Heart left ventricle (tissue), 13 donors: ENCODE measurements around the gene FKBP5.

Experiments used
- CTCF ChIP-seq, 12 donors: fragments of 200-600 bp; sonication (generic) in 4 of 12; IDR thresholded peaks; one replicate each; pipeline versions ENCODE4 v1.5.0 to v1.8.0; 2018 to 2022; ENCODE audit warnings: antibody characterized with exemption in 12 of 12, mild to moderate bottlenecking in 5 of 12
- POLR2A ChIP-seq, 2 donors: fragments of 450-650 bp; IDR thresholded peaks; one replicate each; pipeline ENCODE4 v1.6.1; 2017; ENCODE audit warnings: antibody characterized with exemption in 2 of 2, mild to moderate bottlenecking in 2 of 2, moderate library complexity in 2 of 2
- donor health status: ischemic (EF 13 %, LVEDD 7.1; RV severe dilation, severe dysfunction).
- donor health status: DM: no; HTN: yes; CAD: no.
- donor health status: DM: no; HTN: no; CAD: no.
- donor health status: ischemic (EF 25% LVEDD 6.9; RV normal size, moderate dysfunction).
- donor health status: ischemic (EF 25% LVEDD 5.7; RV mildly dilated, moderate dysfunction).
- donor health status: ischemic (EF 35%, LVEDD 5.7; RV mildly dilated, moderate dysfunction).
- donor health status: nonischemic (EF 11% LVEDD 7.7; RV severe dilation, severe dysfunction).
- donor health status: DM: yes; HTN: yes; CAD: no.
- donor health status: PGD.
- donor health status: ischemic (EF 29% LVEDD 5.4; RV normal size, mild dysfunction).
- donor health status: nonischemic (EF 23%, LVEDD 6.1; RV moderate dilation, normal function).

GRCh38 chr6:35558571-35558970, 130.1 kb downstream of the FKBP5 start:
- no peak for TF ChIP-seq CTCF (IDR thresholded peaks at IDR 0.05)
- TF ChIP-seq POLR2A (IDR thresholded peaks at IDR 0.05), result no peak
